OCI-LY7 (cell line): Measurements from ENCODE around the gene CNNM2. TPM values are rescaled to one million over a fixed set of nuclear protein-coding genes. Genes with fewer than 3 reads are reported as not detected.

ENCODE experiments used
- BruUV-seq: library from RNA; stranded (reverse); fragments of 400-500 nt; replicated peaks from 2 replicates; lab custom pipeline; 2021; lab: Mats Ljungman, UMichigan
- CTCF ChIA-PET: fragments of 300-600 bp; sonication (Branson Sonifier 250); formaldehyde crosslinking; loops from one replicate; lab custom pipeline; 2022; ENCODE audit warnings: antibody characterized with exemption; ENCODE audit not compliant: unreplicated experiment; lab: Charles Lee
- POLR2A ChIA-PET: fragments of 300-600 bp; sonication (Branson Sonifier 250); formaldehyde crosslinking; loops from one replicate; lab custom pipeline; 2022; ENCODE audit warnings: antibody characterized with exemption; lab: Charles Lee
- DNase-seq: peaks from one replicate; pipeline ENCODE4 v3.0.0-alpha.2; 2015; ENCODE audit warnings: low spot score
- H2AFZ ChIP-seq: fragments of 200-600 bp; sonication (generic), shearing (Covaris generic); 2 replicates; pipeline ENCODE4 v1.6.1; 2014; ENCODE audit warnings: mild to moderate bottlenecking, antibody characterized with exemption, low read length, moderate library complexity
- H3K27ac ChIP-seq: fragments of 200-600 bp; sonication (generic); 2 replicates; pipeline ENCODE4 v1.5.1; 2014; ENCODE audit warnings: mixed run types, low read depth, mild to moderate bottlenecking, moderate library complexity, low read length, inconsistent platforms; ENCODE audit not compliant: poor library complexity, severe bottlenecking
- H3K36me3 ChIP-seq: fragments of 200-600 bp; sonication (generic); 2 replicates; pipeline ENCODE4 v1.6.1; 2014; ENCODE audit warnings: mild to moderate bottlenecking, antibody characterized with exemption, low read length, moderate library complexity, mixed read lengths; ENCODE audit not compliant: insufficient read depth
- H3K4me1 ChIP-seq: fragments of 200-600 bp; sonication (generic); 2 replicates; pipeline ENCODE4 v1.5.1; 2014; ENCODE audit warnings: mild to moderate bottlenecking, low read length; ENCODE audit not compliant: insufficient read depth, poor library complexity, severe bottlenecking
- H3K4me2 ChIP-seq: fragments of 200-600 bp; sonication (generic); 2 replicates; pipeline ENCODE4 v1.6.1; 2014; ENCODE audit warnings: mild to moderate bottlenecking, low read length
- H3K4me3 ChIP-seq: fragments of 200-600 bp; sonication (generic); 2 replicates; pipeline ENCODE4 v1.5.1; 2014; ENCODE audit warnings: mild to moderate bottlenecking, low read depth, low read length; ENCODE audit not compliant: poor library complexity, severe bottlenecking
- H3K79me2 ChIP-seq: fragments of 200-600 bp; sonication (generic); 2 replicates; pipeline ENCODE4 v1.6.1; 2016; ENCODE audit warnings: low read depth, mild to moderate bottlenecking, low read length, moderate library complexity, mixed read lengths; ENCODE audit not compliant: insufficient read depth
- H3K9me2 ChIP-seq: fragments of 200-600 bp; sonication (generic); 2 replicates; pipeline ENCODE4 v1.6.1; 2016; ENCODE audit warnings: mild to moderate bottlenecking, low read length, mixed read lengths; ENCODE audit not compliant: insufficient read depth
- H3K9me3 ChIP-seq: fragments of 200-600 bp; sonication (generic); 2 replicates; pipeline ENCODE4 v1.6.1; 2014; ENCODE audit warnings: mild to moderate bottlenecking, mixed run types, low read length, mixed read lengths
- H4K20me1 ChIP-seq: fragments of 200-600 bp; sonication (generic); 2 replicates; pipeline ENCODE4 v1.6.1; 2014; ENCODE audit warnings: mild to moderate bottlenecking, antibody characterized with exemption, low read length, moderate library complexity, mixed read lengths; ENCODE audit not compliant: insufficient read depth
- EZH2phosphoT487 ChIP-seq: fragments of 200-600 bp; sonication (generic); IDR thresholded peaks from 2 replicates; pipeline ENCODE4 v1.6.1; 2018; ENCODE audit warnings: low read depth, borderline replicate concordance, mild to moderate bottlenecking, mixed run types, antibody characterized with exemption, low read length, moderate library complexity, mixed read lengths
- intact Hi-C: fragments of 100-400 bp; cut with micrococcal nuclease; formaldehyde crosslinking; loops from one replicate; pipeline ENCODE4 v1.10.0; 2022; ENCODE audit not compliant: unreplicated experiment
- total RNA-seq, 2 experiments: library from RNA; depleted of rRNA in 1 of 2; stranded (reverse); fragments of >200 nt in 1 of 2; shearing (Covaris generic) in 1 of 2; gene quantifications; 2 replicates each; pipeline ENCODE4 v1.2.3, GENCODE V29; 2014 to 2022
- TF ChIP-seq, protein P1 (sequence below): fragments of 200-600 bp; sonication (generic); conservative IDR thresholded peaks from 2 replicates; pipeline ENCODE4 v1.5.1; 2014; ENCODE audit warnings: mild to moderate bottlenecking, antibody characterized with exemption, low read length, moderate library complexity, mixed read lengths

CNNM2 gene
- total RNA-seq, 2 experiments from 2014 or later: 6.6 to 7.2 TPM

DNA sequence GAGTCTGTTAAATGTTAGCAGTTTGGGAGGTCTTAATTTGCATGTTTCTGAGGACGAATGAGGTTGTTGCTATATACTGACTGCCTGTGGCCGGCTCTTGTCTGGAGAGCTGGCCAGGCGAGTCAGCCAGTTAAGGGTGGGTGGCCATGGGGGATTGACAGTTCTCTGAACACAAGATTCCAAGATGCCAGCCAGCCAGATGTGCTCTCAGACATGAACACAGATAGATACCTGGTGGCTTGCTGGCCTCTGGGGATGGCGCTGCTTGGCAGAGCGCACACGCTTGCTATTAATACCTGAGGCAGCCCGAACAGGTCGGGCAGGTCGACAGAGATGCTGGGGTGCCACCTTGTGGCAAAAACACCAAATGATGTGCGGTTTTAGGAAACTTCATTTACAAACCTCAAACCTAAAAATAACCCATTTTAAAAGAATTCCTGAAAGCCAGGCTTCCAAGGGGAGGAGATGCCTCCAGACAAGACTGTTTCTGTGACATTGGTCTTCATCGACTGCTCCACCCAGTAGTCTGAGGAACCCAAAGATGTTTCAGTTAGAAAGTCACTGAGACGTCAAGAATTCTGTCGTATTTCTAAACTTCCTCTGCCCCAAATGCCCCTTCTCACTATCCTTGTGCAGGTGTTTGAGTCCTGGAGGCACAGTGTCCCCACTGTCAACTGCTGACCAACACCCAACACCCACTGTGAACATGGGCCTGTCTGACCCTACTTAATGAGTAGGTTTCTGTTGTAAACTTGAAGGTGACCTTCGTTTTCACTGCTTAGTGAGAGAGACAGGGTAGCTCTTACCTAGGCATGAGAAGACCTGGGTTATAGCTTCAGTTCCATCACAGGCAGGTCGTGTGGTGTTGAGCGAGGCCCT lies 151.6 kb downstream of the CNNM2 start:
- no peaks in the 10 kb centered on the region for H3K79me2 ChIP-seq
- no peak overlapping the region for H2AFZ ChIP-seq
- H3K4me1 ChIP-seq: peaks cover 21% of the 10 kb centered on the region
- H3K9me3 ChIP-seq: no peaks in the 10 kb centered on the region
- ChIA-PET CTCF (no interaction called here), POLR2A (interaction anchor here (0.6 kb wide), 1 partner anchor 234 kb away, joined by 3 read pairs; no protein-coding TSS in a partner anchor)
- H4K20me1 ChIP-seq: no peaks in the 10 kb centered on the region
- peak overlapping the region; percentile 50 for H3K4me2 ChIP-seq
- H3K4me3 ChIP-seq: no peak overlapping the region
- intact Hi-C loops: loop anchor here (1.0 to 2.0 kb wide), 3 partner anchors 152 to 235 kb away; no protein-coding TSS in a partner anchor
- no peaks in the 10 kb centered on the region for H3K9me2 ChIP-seq
- TF ChIP-seq, protein P1, sequence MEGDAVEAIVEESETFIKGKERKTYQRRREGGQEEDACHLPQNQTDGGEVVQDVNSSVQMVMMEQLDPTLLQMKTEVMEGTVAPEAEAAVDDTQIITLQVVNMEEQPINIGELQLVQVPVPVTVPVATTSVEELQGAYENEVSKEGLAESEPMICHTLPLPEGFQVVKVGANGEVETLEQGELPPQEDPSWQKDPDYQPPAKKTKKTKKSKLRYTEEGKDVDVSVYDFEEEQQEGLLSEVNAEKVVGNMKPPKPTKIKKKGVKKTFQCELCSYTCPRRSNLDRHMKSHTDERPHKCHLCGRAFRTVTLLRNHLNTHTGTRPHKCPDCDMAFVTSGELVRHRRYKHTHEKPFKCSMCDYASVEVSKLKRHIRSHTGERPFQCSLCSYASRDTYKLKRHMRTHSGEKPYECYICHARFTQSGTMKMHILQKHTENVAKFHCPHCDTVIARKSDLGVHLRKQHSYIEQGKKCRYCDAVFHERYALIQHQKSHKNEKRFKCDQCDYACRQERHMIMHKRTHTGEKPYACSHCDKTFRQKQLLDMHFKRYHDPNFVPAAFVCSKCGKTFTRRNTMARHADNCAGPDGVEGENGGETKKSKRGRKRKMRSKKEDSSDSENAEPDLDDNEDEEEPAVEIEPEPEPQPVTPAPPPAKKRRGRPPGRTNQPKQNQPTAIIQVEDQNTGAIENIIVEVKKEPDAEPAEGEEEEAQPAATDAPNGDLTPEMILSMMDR: peak; percentile 95
- TF ChIP-seq EZH2phosphoT487: no peak
- H3K36me3 ChIP-seq: no peaks in the 10 kb centered on the region
- peak overlapping the region; percentile 7 for H3K27ac ChIP-seq
- no TSS peak for BruUV-seq
- DNase-seq: peak; percentile 81

DNA sequence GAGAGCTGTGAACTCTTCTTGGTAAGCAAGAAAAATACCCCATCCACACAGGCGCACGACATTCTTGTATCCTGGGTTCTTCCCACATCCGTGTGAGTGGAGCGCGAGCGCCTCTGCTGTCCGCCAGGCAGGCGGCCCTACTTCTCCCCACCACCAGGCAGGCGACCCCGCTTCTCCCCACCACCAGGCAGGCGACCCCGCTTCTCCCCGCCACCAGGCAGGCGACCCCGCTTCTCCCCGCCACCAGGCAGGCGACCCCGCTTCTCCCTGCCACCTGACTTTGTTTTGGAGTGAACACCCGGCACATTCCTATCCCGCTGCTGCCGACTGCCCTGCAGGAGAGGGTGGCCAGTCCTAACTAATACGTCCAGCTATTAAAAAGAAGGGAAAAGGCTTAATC lies 154.2 kb downstream of the CNNM2 start:
- H3K36me3 ChIP-seq: no peaks in the 10 kb centered on the region
- H3K4me3 ChIP-seq: no peak overlapping the region
- CTCF ChIA-PET: interaction anchor here (1.6 kb wide), 1 partner anchor 172 kb away, joined by 6 read pairs; no protein-coding TSS in a partner anchor
- BruUV-seq: no TSS peak
- no peak overlapping the region for H3K27ac ChIP-seq
- H3K79me2 ChIP-seq: no peaks in the 10 kb centered on the region
- H3K4me1 ChIP-seq: peaks cover 21% of the 10 kb centered on the region
- no peaks in the 10 kb centered on the region for H3K9me2 ChIP-seq
- DNase-seq: no peak
- POLR2A ChIA-PET: no interaction called here
- H2AFZ ChIP-seq: no peak overlapping the region
- intact Hi-C loops: no loop called here
- no peaks in the 10 kb centered on the region for H4K20me1 ChIP-seq
- TF ChIP-seq, protein P1: no peak
- TF ChIP-seq EZH2phosphoT487: no peak
- H3K4me2 ChIP-seq: no peak overlapping the region
- H3K9me3 ChIP-seq: no peaks in the 10 kb centered on the region

DNA sequence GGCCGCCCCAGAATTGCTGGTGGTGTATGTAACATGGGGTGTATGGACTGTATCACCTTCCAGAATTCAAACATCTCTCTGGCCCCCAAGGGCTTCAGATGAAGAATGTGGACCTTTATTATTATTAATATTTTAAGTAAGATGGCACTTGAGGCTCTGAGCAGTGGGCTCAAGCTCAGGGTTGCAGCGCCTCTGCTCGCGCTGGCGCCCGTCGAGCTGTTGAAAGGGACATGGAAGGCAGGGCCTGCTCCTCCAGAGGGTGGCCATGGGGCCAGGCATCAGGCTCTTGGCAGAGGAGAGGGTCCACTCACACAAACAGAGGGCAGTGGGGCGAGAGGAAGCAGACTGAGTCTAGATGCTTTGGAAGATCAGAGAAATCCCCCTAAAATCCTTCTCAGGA lies 154.8 kb downstream of the CNNM2 start:
- Histone ChIP-seq H3K4me2 (no peak overlapping the region), H4K20me1 (no peaks in the 10 kb centered on the region), H2AFZ (no peak overlapping the region), H3K4me3 (no peak overlapping the region), H3K9me2 (no peaks in the 10 kb centered on the region), H3K36me3 (no peaks in the 10 kb centered on the region), H3K9me3 (no peaks in the 10 kb centered on the region), H3K27ac (no peak overlapping the region), H3K79me2 (no peaks in the 10 kb centered on the region), H3K4me1 (peaks cover 21% of the 10 kb centered on the region)
- BruUV-seq: no TSS peak
- intact Hi-C loops: no loop called here
- POLR2A ChIA-PET: no interaction called here
- CTCF ChIA-PET: no interaction called here
- DNase-seq: no peak
- TF ChIP-seq EZH2phosphoT487: no peak
- TF ChIP-seq, protein P1: no peak
